GM12875 (cell line): ENCODE data around the gene DHRS12.
A peak's percentile ranks its signal among the peaks of the same experiment; 100 is the strongest.

Experiments
- H3K4me3 ChIP-seq: one replicate; pipeline ENCODE4 v1.5.1; 2011; ENCODE audit warnings: low read depth, low read length, control low read depth
- TF ChIP-seq, protein P1 (sequence below): IDR thresholded peaks from 2 replicates; pipeline ENCODE4 v1.5.1; 2011; ENCODE audit warnings: low read depth, mild to moderate bottlenecking, control low read depth, inconsistent platforms, low read length, moderate library complexity, borderline replicate concordance; ENCODE audit not compliant: insufficient read depth

The DHRS12 gene

DNA sequence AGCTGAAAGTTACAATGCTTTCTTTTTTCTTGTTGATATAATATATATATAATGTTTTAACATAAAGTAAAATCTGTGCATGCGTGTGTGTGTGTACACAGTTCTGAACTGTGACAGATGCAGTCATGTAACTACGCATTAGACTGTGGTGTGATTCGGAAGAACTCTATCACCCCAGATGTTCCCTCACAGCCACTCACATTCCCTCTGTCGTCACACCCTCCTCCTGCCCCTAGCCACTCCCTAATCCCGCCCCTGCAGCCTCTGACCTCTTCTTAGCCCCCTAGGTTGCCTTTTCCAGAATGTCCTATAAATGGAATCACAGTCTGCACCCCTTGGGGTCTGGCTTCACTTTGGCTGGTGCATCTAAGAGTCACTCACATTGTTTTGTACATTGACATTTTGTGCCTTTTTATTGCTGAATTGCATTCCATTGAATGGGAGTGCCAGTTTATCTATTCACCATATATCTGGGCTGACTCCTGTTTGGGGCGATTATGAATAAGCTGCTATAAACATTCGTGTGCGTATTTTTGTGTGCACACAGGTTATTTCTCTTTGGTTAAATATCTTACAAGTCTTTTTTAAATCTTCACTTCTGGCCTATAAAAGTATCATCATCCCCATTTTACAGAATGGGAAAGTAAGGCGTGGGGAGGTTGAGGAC, 20.4 kb downstream of the DHRS12 start:
- no peak overlapping the region for H3K4me3 ChIP-seq
- TF ChIP-seq, protein P1, sequence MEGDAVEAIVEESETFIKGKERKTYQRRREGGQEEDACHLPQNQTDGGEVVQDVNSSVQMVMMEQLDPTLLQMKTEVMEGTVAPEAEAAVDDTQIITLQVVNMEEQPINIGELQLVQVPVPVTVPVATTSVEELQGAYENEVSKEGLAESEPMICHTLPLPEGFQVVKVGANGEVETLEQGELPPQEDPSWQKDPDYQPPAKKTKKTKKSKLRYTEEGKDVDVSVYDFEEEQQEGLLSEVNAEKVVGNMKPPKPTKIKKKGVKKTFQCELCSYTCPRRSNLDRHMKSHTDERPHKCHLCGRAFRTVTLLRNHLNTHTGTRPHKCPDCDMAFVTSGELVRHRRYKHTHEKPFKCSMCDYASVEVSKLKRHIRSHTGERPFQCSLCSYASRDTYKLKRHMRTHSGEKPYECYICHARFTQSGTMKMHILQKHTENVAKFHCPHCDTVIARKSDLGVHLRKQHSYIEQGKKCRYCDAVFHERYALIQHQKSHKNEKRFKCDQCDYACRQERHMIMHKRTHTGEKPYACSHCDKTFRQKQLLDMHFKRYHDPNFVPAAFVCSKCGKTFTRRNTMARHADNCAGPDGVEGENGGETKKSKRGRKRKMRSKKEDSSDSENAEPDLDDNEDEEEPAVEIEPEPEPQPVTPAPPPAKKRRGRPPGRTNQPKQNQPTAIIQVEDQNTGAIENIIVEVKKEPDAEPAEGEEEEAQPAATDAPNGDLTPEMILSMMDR, result no peak

DNA sequence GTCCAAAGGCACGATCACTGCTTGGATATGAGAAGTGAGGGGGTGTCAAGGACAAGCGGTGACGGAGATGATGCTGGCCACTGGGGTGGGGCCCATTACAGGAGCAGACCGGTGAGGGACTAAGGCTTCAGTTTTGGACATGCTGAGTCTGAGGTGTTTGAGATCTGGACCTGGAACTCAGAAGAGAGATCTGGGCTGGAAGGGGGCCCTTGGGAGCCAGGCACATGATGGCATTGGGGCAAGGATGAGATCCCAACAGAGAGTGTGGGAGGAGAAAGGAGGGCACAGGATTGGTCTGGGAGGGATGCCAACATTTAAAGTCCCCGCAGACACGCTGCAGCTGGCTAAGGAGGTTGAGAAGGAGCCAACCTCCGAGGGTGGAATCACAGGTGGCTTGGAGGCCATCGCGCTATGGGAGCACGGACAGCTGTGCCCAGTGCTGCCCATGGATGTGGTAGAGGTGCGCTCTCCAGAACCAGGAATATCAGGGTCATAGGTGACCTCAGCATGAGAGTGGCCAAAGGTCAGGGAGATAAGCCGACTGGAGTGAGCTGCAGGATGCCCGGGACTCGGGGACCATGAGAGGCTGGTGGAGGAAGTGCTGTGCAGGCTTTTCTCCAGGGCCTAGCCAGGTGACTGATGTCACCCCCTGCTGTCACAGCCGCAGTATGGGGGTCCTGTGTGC, 21.8 kb downstream of the DHRS12 start:
- TF ChIP-seq, protein P1, result no peak

GRCh38 chr13:51781246-51782022, 22.5 kb downstream of the DHRS12 start:
- no peak overlapping the region for H3K4me3 ChIP-seq
- TF ChIP-seq, protein P1, result peak; percentile 31; the same call in 1 of the 2 replicates

More for the DNA sequence above, 21.8 kb downstream of the DHRS12 start:
- no peak overlapping the region for H3K4me3 ChIP-seq

GRCh38 chr13:51780099-51780498, 23.9 kb downstream of the DHRS12 start:
- TF ChIP-seq, protein P1, result no peak
- no peak overlapping the region for H3K4me3 ChIP-seq

DNA sequence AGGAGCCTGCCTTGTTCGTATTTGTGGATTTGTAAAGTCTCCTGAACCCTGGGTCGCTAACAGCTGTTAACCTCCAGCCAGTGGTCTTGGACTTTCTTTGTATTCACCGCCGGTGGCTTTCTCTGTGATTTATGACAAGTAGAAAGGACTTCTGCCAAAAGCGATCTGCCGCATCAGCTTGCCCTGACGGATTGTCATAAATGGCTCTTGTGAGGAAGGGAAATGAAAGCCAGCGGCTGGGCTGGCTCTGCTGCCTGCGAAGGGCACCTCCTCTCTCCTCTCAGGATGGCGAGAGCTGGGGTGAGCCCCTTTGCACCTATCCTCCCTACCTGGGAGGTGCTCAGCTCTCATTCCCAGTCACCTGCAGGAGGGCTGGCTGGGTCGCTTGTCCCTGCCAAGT, 25.6 kb downstream of the DHRS12 start:
- H3K4me3 ChIP-seq, result no peak overlapping the region
- TF ChIP-seq, protein P1, result no peak

DNA sequence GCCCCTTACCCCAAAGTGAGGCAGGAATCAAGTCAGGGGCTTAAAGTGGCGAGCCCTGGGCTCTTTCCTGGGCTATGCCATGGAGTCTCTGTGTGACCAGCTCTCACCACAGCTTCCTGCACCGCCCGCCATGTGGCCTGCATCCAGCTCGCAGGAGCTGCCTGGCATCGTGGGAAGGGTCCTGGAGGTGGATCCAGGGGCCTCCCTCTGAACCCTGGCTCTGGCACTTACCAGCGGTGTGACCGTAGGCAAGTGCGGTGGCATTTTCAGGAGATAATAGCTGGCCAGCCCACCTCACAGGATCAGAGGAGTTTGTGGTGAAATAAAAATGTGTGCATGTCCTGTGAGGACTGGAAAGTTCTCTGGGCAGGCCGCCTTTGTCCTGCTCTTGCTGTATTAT, 26.0 kb downstream of the DHRS12 start:
- TF ChIP-seq, protein P1, result no peak
- no peak overlapping the region for H3K4me3 ChIP-seq
